GM19035 (cell line): Measurements from ENCODE around the gene CHMP4A.

Source experiments
- ATAC-seq: cut with Tn5 transposase; IDR thresholded peaks from one replicate; pipeline ENCODE4 v1.9.1; 2021; ENCODE audit not compliant: unreplicated experiment

Gene CHMP4A

DNA sequence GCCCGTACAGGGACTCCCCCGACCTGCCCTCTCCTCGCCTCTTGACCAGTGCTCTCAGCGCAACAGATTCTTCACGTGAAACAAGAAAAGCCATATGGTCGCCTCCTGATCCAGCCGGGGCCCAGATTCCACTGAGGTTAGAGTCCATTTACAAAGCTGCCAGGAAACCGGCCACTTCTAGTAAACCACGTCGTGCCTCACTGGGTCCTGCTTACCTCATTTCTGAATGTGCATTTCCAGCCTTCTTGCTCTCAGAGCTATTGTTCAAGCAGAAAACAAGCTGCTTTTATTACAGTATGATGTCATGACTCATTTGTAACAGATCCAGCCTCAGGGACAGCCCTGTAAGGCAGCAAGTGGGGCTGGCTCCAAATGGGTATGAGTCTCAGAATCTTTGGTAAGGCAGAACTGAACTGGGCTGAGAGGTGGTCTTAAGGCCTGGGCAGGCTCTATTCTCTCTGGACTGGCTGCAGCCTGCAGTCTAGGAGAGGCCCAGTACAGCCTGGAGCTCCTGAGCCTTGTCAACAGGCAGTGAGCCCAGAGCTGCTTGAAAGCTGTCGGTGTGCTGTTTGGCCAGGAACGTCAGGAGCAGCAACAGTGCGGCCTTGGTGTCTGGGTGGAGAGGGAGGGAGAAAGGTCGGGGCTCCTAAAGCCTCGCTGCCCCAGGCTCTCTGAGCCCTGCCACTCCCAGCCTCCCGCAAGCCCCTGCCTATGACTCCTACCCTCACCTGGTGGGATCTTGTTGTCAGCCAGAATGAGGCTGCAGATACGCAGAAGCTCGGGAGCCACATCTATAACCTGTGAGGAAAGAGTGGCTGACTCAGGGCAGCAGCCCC lies 33.1 kb downstream of the CHMP4A start:
- ATAC-seq: no peak

- no peak for ATAC-seq
Observed at GRCh38 chr14:24179294-24179960, 33.9 kb downstream of the CHMP4A start.

GRCh38 chr14:24178399-24179178 lies 34.7 kb downstream of the CHMP4A start:
- ATAC-seq: no peak

DNA sequence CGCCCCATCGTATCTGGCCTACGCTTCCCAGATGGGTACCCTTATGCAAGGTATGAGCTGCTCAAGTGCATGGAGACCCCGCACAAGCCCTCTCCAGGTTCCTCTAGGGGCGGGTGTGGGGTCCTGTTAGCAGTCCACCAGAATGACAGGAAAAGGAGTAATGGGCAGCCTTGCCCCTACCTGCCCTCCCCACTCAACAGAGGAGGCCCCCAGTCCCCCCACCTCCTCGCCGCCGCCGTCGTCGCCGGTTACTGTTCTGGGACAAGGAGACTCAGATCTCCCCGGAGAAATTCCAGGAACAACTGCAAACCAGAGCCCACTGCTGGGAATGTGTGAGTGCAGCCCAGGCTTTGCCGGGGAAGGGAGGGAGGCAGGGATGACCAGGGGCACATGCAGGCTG lies 35.4 kb downstream of the CHMP4A start:
- no peak for ATAC-seq

DNA sequence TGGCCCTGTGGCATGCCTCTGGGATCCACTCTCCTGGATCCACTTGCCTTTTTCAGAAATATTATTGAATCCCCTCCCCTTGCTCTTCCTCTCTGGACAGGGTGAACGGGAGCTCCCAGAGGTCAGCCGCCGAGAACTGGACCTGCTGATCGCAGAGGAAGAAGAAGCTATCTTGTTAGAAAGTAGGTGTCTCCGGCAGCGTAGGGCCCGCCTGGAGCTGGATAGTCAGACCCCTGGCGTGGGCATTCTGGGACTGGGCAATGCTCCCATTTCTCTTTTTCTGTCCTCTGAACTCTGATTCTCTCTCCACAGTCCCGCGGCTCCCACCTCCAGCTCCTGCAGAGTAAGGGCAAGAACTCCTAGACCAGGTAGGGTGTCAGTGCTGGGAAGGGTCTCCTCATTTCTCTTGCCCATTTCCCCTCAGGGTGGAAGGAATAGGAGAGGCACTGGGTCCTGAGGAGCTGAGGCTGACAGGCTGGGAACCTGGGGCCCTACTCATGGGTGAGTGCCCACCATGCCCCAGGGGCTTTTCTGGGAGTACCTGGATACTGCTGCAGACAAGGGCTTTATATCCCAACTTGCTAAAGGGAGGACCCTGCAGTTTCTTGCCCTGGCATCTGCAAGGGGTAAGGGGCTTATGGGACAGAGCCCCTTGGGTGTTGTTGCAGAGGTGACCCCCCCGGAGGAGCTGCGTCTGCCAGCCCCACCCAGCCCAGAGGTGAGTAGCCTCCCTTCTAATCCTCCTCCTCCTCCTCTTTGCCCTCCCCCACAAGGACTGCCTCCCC lies 36.1 kb downstream of the CHMP4A start:
- no peak for ATAC-seq

GRCh38 chr14:24176599-24176998 lies 36.7 kb downstream of the CHMP4A start:
- no peak for ATAC-seq

GRCh38 chr14:24172871-24173281 lies 40.4 kb downstream of the CHMP4A start:
- no peak for ATAC-seq

DNA sequence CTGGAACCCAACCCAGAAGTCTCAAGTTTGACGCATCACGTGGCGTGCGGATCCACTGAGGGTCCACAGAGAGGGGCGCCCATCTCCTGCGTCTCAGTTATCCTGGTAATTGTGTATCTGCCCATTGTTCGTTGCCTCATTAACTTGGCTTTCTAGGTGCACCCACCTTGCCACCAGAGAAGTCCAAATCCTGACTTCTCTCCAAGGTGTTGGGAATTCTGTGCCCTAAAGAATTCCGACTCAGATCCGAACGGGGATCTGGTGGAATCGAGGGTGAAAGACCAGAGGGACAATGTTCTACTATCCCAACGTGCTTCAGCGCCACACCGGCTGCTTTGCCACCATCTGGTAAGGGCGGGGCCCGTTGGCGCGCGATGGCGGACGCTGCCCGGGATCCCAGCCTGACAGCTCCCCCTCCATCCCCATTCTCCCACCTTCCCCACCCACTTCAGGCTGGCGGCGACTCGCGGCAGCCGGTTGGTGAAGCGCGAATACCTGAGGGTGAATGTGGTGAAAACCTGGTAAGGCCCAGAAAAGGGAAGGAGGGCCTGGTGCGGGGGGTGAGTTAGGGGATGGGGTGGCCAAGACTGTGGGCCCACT lies 40.9 kb downstream of the CHMP4A start:
- no peak for ATAC-seq

DNA sequence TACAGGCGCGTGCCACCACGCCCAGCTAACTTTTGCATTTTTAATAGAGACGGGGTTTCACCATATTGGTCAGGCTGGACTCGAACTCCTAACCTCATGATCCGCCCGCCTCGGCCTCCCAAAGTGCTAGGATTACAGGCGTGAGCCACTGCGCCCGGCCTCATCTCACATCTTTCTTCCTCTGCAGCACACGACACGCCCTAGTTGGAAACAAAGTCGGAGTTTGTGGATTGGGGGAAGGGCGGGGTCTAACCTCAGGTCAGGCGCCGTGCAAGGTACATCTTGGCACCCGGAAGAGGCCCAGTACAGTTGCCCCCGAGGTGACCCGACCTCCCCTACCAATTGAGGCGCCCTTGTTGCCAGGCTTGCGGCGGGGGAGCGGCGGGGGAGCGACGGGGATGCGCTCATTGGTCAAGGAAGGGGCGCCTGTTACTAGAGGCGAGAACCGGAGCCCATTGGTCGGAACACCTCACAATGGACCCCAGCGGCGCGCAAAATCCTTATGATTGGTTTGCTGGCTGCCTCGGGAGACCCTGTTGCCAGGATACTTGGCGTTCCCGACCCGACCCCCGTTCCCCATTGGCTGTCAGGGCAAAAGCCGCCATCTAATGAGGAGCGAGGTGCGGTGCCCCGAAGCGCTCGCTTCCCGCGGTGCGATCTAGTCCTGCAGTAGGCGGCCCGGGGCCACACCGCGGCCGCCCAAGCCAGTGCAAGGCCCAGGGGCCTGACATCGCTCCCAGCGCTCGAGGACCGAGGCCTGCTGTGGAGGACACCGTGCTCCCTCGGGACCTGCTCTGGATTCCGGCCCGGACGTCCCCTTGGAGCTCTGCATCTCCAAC lies 41.6 kb downstream of the CHMP4A start, which contains the start of gene REC8:
REC8 (plus strand) TSS at position 659 of the 839 bp plus-strand sequence. CDS start 473 bp downstream, outside the sequence.
- ATAC-seq: peak; percentile 85

- no peak for ATAC-seq
Observed at GRCh38 chr14:24167469-24168114, 45.7 kb downstream of the CHMP4A start.

DNA sequence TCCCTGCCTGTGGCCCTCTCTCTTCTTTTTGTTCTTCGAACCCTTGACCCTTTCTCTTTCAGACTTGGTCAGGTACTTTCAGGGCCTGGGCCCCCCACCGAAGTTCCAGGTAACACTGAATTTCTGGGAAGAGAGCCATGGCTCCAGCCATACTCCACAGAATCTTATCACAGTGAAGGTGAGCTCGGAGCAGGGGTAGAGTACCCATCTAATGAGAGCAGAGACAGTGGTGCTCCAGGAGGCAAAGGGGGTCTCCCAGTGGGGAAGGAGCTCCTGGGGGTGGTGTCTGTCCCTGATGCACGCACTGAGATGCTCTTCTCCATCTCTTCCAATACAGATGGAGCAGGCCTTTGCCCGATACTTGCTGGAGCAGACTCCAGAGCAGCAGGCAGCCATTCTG lies 47.5 kb downstream of the CHMP4A start:
- ATAC-seq: no peak

- ATAC-seq: no peak
Observed at GRCh38 chr14:24164518-24164991, 48.7 kb downstream of the CHMP4A start.

GRCh38 chr14:24162093-24162492 lies 51.2 kb downstream of the CHMP4A start:
- no peak for ATAC-seq

GRCh38 chr14:24160850-24161804 lies 52.2 kb downstream of the CHMP4A start, which contains the start of gene IRF9:
Gene IRF9 (plus strand): TSS chr14:24161265. CDS start chr14:24162145, 880 bp downstream.
- peak; percentile 88 for ATAC-seq

DNA sequence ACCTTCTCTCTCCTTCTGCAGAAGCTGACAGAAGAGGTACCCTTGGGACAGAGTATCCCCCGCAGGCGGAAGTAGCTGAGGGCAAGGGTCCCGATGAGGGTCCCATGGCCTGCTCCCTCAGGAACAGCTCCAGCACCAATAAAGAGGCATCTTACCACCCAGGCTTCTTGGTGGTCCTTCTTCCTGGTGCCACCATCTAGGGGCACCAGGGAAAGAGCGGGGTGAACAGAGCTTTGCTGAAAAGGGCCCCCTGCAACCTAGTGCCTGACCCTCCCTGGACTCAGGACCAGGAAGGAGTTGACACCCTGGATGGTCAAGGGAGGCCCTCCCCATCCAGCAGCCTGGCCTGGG lies 52.8 kb downstream of the CHMP4A start:
- no peak for ATAC-seq

GRCh38 chr14:24159777-24160498 lies 53.4 kb downstream of the CHMP4A start:
- no peak for ATAC-seq
